C4-2B (cell line): ENCODE measurements around the gene DUSP9.
"Not testable (repeated sequence)": the region's sequence is repeated elsewhere in the genome, so short reads cannot be mapped to it uniquely, and the experiment has no call there.

Experiments used
- H3K27ac ChIP-seq: fragments of 450-650 bp; 2 replicates; pipeline ENCODE4 v1.5.1; 2017
- ZFX ChIP-seq: fragments of 450-650 bp; IDR thresholded peaks from 2 replicates; pipeline ENCODE4 v1.6.1; 2017
- TF ChIP-seq, protein P1 (sequence below): fragments of 450-650 bp; conservative IDR thresholded peaks from 2 replicates; pipeline ENCODE4 v1.5.1; 2017; ENCODE audit warnings: mild to moderate bottlenecking

Gene DUSP9

GRCh38 chrX:153673428-153674218, 26.6 kb downstream of the DUSP9 start, which contains the start of gene PNCK:
PNCK (minus strand) TSS chrX:153673813; CDS start chrX:153673076, 737 bp downstream.
- H3K27ac ChIP-seq, result no peak within 1 kb of the TSS
- no peak for TF ChIP-seq ZFX
- TF ChIP-seq, protein P1, sequence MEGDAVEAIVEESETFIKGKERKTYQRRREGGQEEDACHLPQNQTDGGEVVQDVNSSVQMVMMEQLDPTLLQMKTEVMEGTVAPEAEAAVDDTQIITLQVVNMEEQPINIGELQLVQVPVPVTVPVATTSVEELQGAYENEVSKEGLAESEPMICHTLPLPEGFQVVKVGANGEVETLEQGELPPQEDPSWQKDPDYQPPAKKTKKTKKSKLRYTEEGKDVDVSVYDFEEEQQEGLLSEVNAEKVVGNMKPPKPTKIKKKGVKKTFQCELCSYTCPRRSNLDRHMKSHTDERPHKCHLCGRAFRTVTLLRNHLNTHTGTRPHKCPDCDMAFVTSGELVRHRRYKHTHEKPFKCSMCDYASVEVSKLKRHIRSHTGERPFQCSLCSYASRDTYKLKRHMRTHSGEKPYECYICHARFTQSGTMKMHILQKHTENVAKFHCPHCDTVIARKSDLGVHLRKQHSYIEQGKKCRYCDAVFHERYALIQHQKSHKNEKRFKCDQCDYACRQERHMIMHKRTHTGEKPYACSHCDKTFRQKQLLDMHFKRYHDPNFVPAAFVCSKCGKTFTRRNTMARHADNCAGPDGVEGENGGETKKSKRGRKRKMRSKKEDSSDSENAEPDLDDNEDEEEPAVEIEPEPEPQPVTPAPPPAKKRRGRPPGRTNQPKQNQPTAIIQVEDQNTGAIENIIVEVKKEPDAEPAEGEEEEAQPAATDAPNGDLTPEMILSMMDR, result no peak

GRCh38 chrX:153674219-153674851, 27.3 kb downstream of the DUSP9 start:
- no peak overlapping the region for H3K27ac ChIP-seq
- TF ChIP-seq, protein P1, result no peak
- TF ChIP-seq ZFX, result no peak

- no peak for TF ChIP-seq ZFX
- TF ChIP-seq, protein P1, result no peak
- no peak overlapping the region for H3K27ac ChIP-seq
Observed at GRCh38 chrX:153681175-153681574, 34.2 kb downstream of the DUSP9 start.

DNA sequence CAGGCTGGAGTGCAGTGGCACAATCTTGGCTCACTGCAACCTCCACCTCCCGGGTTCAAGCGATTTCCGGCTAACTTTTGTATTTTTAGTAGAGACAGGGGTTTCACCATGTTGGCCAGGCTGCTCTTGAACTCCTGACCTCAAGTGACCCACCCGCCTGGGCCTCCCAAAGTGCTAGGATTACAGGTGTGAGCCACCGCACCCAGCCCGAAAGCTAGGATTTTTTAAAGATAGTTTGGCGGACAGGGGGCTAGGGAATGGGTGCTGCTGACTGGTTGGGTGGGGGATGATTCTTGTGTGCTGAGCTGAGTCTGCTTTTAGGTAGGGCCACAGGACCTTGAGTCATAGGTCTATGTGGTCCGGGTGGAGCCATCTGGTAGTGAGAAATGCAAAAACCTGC, 36.5 kb downstream of the DUSP9 start:
- H3K27ac ChIP-seq, result not testable (repeated sequence)

DNA sequence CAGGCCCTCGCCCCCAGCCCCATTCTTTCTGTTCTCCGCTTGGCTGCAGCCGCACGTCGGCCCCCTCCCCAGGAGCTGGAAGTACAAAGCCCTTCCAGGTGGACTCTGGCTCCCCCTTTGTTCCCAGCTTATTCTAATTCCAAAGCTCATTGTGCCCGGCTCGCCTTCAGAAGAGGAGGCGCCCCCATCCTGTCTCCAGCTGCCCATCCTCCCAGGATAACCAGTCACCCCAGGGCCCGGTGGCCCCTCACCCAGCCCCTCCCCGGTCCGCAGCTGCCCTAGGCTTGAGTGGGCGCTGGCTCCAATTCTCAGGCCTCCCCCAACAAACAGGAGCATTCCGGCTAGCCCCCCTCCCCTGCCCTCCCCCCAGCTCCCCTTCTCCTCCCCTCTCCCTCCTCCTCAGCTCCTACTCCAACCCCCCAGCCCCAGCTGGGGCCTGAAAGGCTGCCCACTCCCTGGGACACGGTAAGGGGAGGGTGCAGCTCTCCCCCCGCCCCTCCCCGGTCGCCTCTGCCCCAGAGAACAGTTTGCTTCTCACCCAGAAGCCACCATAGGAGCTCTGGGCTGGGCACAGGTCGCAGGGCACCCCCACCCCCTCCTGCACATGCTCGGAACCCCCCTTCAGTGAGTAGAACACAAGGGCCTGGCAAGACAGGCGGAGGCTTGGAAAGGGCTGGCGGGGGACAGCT, 37.6 kb downstream of the DUSP9 start:
- no peak overlapping the region for H3K27ac ChIP-seq
- no peak for TF ChIP-seq ZFX
- TF ChIP-seq, protein P1, result no peak

- no peak overlapping the region for H3K27ac ChIP-seq
Observed at GRCh38 chrX:153685156-153685536, 38.1 kb downstream of the DUSP9 start.

GRCh38 chrX:153685751-153686696, 39.0 kb downstream of the DUSP9 start:
- no peak overlapping the region for H3K27ac ChIP-seq
- TF ChIP-seq, protein P1, result no peak
- no peak for TF ChIP-seq ZFX

More at GRCh38 chrX:153685156-153685536, 38.1 kb downstream of the DUSP9 start:
- TF ChIP-seq ZFX, result no peak
- TF ChIP-seq, protein P1, result no peak
